RWPE1 (cell line): ENCODE measurements around the gene ANO2.

ENCODE experiments used
- CTCF ChIA-PET: fragments of 350-600 bp; sonication (Branson Sonifier 250); formaldehyde crosslinking; extraction: SDS; loops from one replicate; lab custom pipeline; 2021; lab: Yijun Ruan, JAX
- POLR2A ChIA-PET: fragments of 400-600 bp; formaldehyde crosslinking; extraction: SDS; loops from one replicate; lab custom pipeline; 2020; ENCODE audit warnings: antibody characterized with exemption; ENCODE audit not compliant: low non-redundant PET; lab: Yijun Ruan, JAX
- DNase-seq: peaks from one replicate; pipeline ENCODE4 v3.0.0; 2012; ENCODE audit warnings: low spot score
- H3K27ac ChIP-seq: fragments of 450-650 bp; 2 replicates; pipeline ENCODE4 v1.5.1; 2017
- TF ChIP-seq, protein P1 (sequence below): fragments of 450-650 bp; conservative IDR thresholded peaks from 2 replicates; pipeline ENCODE4 v1.5.1; 2017; ENCODE audit warnings: low read depth, mild to moderate bottlenecking

The ANO2 gene

DNA sequence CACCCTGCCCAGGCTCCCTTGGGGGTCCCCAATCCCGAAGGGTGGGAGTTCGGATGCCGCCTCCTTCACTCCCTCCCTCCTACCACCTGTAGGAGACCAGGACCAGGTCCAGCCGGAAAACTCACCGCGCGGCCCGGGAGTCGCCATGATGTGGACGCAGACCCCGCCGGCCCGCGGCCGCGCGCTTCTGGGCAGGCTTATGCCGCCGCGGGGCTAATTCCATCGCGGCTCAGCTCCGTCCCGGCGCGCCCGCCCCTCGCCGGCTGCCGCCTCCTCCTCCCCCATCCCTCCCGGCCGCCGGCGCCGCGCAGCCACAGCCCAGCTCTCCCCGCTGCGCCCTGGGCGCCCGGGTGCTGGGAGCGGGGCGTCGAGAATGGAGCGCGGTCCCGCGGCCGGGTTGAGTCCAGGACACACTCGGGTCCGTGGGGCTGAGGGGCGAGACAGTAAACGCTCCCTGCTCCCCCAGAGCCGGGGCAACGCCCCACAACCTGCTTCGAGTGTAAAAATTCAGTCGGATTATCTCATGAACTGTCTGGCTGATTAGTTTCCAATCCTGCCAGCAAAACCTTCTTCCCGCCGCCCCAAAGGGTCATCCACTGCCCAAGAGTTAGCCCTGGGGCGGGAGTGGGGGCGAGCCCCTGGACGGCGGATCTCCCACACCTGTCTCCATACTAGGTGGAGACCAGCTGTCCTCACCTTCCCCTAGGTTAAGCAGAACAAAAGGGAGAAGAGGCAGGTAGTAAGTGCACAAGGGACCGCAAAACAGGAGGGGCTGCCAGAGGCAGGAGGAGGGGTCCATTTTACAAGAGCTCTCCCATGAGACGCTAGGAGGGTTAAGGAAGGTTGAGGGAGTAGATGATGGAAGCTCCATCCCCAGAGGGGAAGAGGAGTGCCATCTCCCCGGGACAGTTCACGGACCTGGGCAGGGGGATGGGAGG, at the start of gene ANO2:
ANO2 (minus strand) TSS at position 189 of the 938 bp plus-strand sequence; CDS start at position 147, 42 bp downstream.
- no peak within 1 kb of the TSS for H3K27ac ChIP-seq
- TF ChIP-seq, protein P1, sequence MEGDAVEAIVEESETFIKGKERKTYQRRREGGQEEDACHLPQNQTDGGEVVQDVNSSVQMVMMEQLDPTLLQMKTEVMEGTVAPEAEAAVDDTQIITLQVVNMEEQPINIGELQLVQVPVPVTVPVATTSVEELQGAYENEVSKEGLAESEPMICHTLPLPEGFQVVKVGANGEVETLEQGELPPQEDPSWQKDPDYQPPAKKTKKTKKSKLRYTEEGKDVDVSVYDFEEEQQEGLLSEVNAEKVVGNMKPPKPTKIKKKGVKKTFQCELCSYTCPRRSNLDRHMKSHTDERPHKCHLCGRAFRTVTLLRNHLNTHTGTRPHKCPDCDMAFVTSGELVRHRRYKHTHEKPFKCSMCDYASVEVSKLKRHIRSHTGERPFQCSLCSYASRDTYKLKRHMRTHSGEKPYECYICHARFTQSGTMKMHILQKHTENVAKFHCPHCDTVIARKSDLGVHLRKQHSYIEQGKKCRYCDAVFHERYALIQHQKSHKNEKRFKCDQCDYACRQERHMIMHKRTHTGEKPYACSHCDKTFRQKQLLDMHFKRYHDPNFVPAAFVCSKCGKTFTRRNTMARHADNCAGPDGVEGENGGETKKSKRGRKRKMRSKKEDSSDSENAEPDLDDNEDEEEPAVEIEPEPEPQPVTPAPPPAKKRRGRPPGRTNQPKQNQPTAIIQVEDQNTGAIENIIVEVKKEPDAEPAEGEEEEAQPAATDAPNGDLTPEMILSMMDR, result no peak
- no peak for DNase-seq
- ChIA-PET CTCF (no interaction called here), POLR2A (no interaction called here)

DNA sequence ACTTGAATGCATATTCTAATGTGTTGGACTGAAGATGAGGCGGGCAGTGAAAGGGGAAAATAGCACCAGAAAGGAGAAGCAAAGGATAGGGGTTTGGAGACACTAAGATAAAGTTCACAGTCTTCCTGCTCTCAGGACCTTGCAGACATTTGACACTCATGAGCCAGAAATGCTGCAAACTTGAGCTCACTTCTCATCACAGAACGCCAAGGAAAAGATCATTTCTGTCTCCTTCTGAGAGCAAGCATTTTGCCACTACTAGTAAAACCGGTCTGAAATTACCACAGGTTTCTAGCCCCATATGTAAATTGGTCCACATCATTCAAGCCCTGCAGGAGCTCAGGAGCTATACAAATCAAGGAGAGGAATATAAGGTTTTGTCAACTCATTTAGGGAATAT, 44.6 kb upstream of the ANO2 start:
- ChIA-PET POLR2A (no interaction called here), CTCF (interaction anchor here (0.5 to 3.5 kb wide), 4 partner anchors 25 to 245 kb away, joined by 3 to 74 read pairs (median 8); no protein-coding TSS in a partner anchor)
- TF ChIP-seq, protein P1, result no peak
- no peak for DNase-seq
- H3K27ac ChIP-seq, result no peak overlapping the region

DNA sequence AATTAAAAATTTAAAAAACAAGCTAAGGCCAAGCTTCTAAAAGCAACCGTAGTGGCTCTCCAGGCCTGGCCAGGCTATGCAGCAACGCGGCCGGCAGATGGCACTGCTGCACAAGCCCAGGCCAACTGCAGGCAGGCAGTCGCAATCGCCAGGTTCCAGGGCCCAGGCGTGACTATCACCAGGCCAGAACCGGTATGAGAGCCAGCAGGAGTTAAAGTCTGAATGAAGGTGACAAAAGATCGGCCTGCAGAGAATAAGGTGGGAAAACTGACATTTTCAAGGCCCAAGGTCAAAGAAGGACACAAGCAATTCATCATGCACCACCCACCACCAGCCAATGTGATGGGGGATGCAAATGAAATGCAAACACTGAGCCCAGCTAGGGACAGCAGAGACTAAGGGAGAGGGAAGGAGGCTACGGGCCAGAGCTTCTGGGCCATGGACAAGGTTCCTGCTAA, 43.6 kb upstream of the ANO2 start:
- TF ChIP-seq, protein P1, result peak; percentile 87
- POLR2A ChIA-PET, result no interaction called here
- no peak overlapping the region for H3K27ac ChIP-seq
- CTCF ChIA-PET, result interaction anchor here (0.6 to 3.5 kb wide), 23 partner anchors 11 to 1289 kb away, joined by 3 to 74 read pairs (median 4); partner anchors contain the start of gene ACRBP
- DNase-seq, result peak; percentile 67

DNA sequence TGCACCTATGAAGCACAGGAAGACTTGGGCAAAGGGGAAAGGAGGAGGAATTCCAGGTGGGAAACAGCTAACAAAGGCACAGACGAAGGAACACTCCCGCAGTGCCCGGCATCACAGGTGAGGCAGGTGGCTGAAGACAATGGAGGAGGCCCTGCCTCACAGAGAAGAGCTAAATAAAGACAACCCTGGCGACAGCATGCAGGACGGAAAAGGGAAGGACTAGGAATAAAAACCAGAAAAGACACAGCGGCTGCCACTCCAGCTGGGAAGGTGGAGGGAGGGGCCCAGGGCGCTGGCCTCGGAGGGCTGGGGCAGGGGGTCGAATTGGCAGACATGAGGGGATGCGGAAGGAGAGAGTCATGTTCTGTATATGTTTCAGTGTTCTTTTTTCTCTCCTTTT, 43.0 kb upstream of the ANO2 start:
- ChIA-PET CTCF (interaction anchor here (0.6 to 3.5 kb wide), 26 partner anchors 11 to 1665 kb away, joined by 3 to 74 read pairs (median 4); partner anchors contain the start of gene ACRBP), POLR2A (no interaction called here)
- no peak overlapping the region for H3K27ac ChIP-seq
- TF ChIP-seq, protein P1, result no peak
- no peak for DNase-seq

DNA sequence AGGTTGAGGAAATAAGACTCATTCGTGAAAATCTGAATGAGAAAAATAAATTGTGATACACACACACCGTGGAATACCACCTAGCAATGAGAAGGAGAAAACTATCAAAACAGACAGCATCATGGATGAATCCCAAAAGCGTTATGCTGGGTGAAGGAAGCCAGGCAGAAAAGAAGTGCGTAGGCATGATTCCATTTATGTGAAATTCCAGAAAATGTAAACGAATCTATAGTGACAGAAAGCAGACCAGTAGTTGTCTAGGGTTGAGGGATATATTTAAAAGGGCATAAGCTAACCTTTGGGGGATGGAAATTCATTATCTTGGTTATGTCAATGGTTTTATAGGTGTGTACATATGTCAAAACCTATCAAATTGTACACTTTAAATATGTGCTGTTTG, 42.5 kb upstream of the ANO2 start:
- DNase-seq, result no peak
- no peak overlapping the region for H3K27ac ChIP-seq
- ChIA-PET CTCF (interaction anchor here (0.6 to 3.5 kb wide), 14 partner anchors 13 to 1666 kb away, joined by 3 to 74 read pairs (median 4); no protein-coding TSS in a partner anchor), POLR2A (no interaction called here)
- TF ChIP-seq, protein P1, result no peak

DNA sequence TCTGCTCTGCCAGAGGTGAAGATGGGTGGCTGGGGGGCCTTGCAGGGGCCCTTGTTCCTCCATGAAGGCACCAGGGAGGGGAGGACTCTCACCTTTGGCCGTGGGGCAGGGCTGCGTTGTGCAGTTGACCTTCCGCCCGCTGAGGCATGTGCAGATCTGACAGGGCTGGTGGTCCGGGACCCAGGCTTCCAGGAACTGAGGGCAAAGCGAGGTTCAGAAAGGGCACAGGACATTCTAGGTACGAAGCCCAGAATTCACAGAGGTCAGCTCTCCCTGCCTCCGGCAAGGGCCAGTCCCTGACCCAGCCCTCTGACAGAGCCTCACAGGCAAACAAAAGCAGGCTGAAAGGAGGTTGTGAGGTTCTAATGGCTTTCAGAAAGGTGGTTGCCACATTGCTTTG, 40.4 kb upstream of the ANO2 start:
- H3K27ac ChIP-seq, result no peak overlapping the region
- ChIA-PET CTCF (no interaction called here), POLR2A (no interaction called here)
- TF ChIP-seq, protein P1, result no peak
- no peak for DNase-seq
